Activated CD8-positive, alpha-beta memory T cell treated with anti-CD3 and anti-CD28 coated beads for 1 hour (primary cell): ENCODE measurements around the gene PTGR1.
"Not testable (repeated sequence)": the region's sequence is repeated elsewhere in the genome, so short reads cannot be mapped to it uniquely, and the experiment has no call there.

Experiments used
- DNase-seq, 2 donors: peaks; one replicate each; pipeline ENCODE4 v3.0.0-alpha.2; 2020; ENCODE audit warnings: low read depth in 1 of 2; ENCODE audit errors: extremely low read depth in 1 of 2

PTGR1 gene

DNA sequence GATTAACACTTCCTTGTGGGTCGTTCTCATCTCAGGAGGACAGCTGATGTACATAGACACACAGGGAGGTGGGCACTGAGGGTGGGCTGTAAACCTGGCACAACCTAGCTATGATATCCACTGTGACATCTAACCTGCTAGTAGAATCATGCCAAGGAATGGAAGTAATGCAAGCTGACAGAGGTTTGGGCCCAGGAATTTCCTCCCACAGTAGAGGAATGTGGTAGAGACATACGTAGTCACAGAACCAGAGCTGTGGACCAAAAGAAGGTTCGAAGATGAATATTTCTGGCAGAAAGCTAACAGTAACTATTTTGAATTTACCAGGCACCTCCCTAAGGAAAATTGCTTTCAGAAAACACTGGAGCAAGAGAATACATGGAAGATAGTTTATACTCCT is 16.5 kb upstream of the PTGR1 start:
- DNase-seq = no peak

DNA sequence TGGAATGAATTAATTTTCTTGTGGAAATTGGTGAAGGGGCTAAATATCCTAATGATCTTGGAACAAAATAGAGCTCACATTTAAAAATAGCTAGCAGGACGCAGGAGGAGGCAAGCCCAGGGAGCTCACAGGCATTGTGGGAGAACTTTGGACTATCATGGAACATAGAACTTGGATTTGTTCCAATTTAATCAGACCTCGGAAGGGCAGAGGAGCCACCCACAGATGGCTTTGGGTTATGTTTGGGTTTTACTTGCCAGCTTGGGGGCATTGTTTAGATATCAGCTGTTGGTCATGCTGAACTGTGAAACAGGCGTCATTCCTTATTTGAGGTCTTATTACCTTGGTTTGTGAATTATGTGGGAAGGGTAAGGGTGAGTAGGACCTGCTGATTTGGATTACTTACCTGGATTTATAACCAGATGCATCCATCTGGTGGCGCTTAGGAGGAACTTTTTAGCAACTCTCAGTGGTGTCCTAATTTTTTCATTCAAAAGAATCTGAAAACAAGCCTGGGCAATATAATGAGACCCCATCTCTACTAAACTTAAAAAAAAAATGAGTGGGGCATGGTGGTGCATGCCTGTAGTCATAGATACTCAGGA is 14.1 kb upstream of the PTGR1 start:
- no peak for DNase-seq

DNA sequence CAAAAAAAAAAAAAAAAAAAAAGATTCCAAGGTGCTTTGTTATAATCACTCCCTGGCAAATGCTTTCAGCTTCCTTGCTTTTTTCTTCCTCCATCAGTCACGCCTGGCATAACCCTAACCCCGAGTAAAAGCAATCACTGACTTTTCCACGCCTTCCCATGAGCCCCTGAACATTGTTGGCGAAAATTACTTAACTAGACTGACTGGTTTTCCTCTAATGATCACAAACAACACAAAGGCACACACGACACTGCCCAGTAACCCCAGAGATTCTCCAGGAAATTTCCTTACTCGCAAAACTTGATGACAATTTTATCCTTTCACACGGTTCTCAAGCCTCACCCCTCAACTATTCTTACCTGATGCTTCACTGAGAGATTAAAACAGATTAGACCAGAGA is 11.4 kb upstream of the PTGR1 start:
- no peak for DNase-seq

DNA sequence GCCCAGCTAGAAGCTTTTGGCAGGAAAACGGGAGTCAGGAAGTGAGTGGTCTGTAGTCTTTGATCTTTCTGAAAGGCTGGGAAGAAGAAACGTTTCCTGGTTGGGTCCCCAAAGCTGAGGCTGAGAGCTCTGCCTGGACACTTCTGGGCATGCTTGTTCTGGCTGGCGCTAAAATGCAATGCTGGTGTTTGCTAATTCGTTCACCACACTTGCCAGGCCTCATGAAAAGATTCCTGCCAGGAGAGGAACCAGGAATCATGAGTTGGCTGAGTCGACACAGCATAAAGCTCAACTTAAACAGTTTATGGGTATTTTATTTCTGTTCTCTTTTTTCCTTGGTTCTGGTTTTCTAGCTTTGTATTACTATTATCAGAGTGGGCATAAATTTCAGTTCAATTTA is 10.7 kb upstream of the PTGR1 start:
- no peak for DNase-seq

DNA sequence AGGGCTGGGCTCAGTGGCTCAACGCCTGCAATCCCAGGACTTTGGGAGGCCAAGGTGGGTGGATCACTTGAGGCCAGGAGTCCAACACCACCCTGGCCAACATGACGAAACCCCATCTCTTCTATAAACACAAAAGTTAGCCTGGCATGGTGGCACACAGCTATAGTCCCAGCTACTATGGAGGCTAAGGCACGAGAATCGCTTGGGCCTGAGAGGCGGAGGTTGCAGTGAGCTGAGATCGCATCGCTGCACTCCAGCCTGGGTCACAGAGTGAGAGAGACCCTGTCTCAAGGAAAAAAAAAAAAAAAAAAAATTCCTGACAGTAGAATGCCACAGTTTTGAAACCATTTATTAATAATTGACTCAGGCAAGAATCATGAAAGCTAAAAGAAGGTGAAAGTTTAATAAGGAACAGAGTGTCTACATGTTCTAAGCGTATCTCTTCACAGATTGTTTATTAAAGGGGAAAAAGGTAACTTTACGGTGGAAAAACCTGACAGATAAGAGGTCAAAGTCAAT is 5.7 kb upstream of the PTGR1 start:
- DNase-seq = no peak

DNA sequence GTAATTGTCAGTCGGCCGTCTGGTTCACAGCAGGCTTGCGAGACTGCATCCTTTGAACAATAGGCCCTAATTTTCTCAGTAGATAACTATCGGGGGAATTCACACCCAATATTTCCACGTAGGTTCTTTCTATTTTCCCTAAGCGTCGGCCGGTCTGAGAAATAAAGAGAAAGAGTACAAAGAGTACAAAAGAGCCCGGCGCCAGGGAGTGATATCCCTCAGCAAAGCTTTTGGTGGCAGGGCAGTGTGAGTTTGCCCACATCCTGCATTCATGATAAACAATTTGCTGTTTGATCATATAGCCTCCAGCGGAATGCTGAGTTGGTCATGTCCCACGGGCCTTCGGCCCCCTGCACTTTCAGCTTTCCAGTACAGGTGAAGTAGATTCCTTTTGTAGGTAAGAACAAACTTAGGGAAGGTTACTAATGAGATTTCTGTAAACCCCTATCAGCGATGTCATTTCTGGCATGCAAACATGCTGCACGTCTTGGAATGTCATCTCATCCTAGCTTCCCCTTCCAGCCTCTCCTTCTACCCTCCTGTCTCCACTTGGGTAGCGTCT is 4.7 kb upstream of the PTGR1 start:
- no peak for DNase-seq

DNA sequence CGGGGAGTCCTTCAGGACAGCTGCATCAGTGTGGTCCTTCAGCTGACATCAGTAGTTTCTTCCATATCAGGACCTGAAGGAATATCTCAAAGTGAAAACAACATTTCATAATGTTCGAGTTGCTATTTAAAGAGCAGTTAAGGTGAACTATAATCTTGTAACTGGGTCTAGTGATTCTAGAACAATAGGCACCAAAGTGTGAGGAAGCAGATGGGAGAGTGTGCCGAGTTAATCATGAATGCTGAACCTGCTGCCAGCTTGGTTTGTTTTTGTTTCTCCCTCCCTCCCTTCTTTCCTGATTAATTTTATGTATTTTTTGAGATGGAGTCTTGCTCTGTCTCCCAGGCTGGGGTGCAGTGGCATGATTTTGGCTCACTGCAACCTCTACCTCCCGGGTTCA is 3.6 kb upstream of the PTGR1 start:
- no peak for DNase-seq

DNA sequence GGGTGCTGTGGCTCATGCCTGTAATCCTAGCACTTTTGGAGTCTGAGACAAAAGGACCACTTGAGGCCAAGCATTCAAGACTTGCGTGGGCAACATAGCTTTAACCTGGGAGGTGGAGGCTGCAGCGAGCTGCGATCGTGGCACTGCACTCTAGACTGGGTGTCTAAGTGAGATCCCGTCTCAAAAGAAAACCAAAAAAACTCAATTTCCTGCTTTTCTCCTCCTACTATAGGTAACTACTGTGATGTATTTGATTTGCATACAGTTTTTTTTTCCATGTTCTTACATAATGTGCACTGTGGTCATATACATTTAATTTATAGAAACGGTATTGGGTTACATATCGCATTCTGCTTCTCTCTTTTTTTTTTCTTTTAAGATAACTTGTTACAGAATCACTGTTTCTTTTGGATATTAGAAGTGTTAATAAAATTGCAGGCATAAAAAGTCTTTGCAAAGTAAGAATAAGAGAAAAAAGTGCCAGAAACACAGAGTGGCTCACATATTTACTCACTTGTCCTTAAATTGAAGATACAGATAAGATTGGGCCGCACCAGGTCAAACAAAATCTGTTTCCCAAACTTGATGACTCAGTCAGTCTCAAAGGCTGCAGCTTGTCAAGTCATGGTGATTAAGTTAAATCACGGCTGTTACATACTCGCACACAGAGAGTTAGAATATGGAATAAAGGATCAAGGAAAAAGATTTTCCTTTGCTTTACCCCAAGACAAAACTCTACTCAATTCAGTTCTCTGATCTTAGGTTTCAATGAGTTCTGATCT is 2.0 kb upstream of the PTGR1 start:
- DNase-seq = no peak

DNA sequence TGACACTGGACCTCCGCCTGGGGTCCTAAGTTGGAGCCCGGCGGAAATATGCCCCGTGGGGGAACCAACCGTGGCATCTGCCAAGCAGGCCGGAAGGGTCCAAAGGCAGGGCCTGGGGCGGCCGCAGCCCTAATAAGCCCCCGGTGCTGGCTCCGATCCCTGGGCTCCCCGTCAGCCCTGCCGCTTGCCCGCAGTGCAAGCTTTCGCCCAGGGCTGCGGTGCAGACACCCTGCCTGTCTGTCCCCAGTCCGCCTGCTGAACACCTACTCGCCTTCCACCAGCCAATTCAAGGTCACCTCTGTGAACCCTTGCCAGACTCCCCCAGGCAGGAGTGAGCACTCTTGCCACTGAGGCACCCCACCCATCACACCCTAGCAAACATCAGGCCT is 502 bp upstream of the PTGR1 start:
- no peak for DNase-seq

DNA sequence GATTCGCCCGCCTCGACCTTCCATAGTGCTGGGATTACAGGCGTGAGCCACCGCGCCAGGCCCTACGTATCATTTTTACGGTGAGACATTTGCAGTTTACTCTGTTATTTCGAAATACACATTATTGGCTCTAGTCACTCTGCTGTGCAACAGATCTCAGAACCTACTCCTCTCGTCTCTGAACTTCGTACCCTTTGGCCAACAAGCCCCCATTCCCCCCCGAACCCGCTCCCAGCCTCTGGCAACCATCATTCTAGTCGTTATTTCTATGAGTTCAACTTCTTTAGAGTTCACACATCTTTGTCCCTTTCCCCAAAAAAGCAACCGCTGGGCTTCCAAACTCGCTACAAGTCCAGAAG is 735 bp downstream of the PTGR1 start:
- DNase-seq = no peak

DNA sequence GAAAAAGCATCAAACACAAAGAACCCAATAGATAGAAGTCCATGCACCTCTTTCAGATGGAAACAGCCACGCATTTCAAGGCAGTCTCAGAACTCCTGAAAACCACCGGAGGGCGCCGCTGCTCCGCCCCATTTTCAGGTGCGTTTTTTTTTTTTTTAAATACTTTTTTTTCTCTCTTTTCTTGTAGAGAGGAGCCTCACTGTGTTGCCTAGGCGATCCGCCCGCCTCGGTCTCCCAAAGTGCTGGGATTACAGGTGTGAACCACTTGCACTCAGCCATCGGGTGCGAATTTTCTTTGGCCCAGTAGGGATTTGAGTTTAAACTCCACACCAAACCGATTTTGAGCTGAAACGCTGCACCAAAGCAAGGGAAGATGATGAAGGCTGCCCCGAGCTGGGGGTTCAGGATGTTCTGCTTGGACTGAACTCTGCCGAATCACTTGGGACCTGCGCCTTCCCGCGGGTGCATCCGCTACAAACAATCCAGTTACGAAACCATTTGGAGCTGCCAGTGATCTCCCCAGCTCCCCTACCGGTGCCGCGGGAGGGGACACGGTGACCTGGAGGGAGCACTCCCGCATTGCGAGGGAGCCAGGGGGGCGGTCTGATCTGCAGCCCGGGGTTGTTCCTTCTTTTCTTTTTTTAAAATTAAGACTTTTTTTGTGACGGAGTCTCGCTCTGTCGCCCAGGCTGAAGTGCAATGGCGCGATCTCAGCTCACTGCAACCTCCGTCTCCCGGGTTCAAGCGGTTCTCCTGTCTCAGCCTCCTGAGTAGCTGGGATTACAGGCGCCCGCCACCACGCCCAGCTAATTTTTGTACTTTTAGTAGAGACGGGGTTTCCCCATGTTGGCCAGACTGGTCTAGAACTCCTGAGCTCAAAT is 1.4 kb downstream of the PTGR1 start:
- peak; percentile 18 to 23 for DNase-seq

DNA sequence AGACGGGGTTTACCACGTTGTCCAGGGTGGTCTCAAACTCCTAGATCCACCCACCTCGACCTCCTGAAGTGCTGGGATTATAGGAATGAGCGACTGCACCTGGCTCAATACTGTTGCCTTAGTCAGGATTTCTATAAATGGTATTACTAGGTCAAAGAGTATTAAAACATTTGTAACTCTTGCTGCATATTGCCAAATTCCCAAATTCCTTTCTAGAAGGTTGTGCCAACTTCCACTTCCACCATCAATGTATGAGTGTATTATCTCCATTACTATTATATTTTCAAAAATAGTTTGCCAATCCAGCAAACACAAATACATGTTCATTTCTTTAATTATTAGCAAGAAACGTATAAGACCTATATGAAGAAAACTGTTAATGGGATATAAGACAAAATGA is 10.6 kb downstream of the PTGR1 start:
- no peak for DNase-seq

DNA sequence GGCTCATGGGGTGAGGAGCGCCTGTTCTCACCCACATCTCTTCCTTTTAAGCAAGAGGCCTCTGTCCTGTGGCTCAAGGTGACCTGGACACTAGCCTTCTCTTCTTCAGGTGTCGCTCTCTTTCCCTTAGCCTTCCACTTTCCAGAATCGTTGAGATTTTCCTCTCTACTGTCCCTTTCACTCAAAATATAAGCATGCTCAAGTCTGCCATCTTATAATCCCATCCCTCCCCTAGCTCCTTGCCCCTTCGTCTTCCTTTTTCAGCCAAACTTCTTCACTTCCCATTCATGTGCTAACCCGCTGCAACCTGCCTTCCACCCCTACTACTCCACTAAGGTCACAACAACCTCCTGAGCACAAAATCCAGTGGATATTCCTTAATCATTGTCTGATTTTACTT is 13.1 kb downstream of the PTGR1 start:
- DNase-seq = no peak

DNA sequence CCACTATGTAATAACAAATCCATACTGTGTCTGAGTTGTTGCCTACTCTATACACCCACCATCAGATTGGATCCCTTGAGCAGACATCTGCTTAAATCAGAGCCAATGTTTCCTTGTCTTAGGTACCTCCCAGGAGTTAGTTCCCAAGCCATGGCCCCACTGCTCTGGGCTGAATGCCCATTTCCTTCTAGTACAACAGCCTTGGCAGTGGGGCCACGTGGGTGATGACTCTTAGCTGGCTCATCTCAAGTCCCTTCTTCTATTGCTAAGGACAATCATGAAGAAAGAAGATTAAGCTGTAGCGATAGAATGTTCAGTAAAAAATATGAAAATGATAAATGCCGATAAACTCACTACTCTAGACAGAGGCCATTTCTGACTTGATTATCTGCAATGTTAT is 16.6 kb downstream of the PTGR1 start:
- DNase-seq = no peak

DNA sequence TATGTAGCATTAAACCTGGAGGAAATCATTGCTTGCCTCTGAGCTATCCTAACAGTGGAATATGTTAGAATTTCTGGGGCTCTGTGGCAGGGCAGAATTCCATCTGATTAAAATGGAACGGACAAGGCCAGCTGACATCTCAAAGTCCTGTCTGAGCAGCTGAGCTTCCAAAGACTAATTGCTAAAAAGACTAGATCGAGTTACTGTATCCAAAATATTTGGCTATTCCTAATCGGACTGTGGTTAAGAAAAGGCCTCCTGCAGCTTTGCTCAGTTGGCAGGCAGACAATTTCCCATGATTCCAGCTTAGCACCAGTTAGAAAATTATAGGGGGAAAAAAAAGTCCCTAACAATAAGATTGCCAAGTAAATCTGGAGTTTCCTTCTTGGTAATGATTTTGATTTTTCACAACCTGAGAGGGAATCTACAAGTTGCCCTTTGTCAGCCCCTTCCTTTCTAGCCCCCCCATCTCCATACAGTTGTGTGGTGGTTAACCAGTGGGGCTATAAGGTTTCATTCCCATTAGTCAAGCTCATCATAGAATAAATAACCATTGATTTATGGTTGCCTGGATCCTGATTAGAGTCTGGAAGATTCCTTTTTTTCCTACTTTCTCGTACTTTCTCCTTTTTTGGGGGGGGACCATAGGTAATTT is 26.4 kb downstream of the PTGR1 start:
- DNase-seq = no peak

DNA sequence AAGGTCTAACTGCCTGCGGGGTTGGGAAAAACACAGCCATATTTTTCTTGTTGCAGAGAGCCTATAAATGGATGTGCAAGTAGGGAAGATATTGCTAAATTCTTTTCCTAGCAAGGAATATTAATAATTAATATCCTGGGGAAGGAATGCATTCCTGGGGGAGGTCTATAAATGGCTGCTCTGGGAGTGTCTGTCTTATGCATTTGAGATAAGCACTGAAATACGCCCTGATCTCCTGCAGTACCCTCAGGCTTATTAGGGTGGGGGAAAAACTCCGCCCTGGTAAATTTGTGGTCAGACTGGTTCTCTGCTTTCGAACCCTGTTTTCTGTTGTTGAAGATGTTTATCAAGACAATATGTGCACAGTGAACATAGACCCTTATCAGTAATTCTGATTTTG is 31.3 kb downstream of the PTGR1 start:
- DNase-seq = not testable (repeated sequence)

DNA sequence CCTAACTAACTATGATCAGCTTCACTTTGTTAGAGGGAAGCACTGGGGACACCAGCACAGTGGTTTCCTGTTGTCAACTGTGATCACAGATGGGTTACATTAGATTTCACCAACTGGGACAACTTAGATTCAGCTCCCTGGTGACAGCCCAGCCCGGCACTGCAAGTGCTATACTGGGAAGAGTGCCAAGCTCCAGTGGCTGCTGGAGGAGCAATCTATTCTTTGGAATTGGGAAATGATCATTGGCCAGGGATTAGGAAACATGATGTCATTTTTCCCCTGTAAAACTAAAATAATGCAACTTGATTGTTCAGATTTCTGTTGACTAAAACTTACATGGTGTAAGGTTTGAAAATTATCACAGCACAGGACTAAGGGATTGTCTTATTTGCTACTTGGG is 33.2 kb downstream of the PTGR1 start:
- DNase-seq = no peak

DNA sequence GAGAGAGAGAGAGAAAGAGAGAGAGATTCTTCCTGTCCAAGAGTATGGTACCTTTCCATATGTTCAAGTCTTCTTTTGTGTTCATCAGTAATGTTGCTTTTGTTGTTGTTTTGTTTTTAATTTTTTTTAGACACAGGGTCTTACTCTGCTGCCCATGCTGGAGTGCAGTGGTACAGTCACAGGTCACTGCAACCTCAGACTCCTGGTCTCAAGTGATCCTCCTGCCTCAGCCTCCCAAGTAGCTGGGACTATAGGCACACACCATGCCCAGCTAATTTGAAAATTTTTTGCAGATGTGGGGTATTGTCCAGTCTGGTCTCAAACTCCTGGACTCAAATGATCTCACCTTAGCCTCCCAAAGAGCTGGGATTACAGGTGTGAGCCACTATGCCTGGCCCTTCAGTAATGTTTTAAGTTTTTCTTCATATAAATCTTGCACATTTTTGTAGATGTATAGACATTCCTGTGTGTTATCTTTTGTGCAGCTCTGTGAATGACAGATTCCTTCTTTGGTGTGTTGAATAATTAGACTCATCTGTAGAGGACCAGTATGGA is 38.2 kb downstream of the PTGR1 start:
- DNase-seq = no peak

DNA sequence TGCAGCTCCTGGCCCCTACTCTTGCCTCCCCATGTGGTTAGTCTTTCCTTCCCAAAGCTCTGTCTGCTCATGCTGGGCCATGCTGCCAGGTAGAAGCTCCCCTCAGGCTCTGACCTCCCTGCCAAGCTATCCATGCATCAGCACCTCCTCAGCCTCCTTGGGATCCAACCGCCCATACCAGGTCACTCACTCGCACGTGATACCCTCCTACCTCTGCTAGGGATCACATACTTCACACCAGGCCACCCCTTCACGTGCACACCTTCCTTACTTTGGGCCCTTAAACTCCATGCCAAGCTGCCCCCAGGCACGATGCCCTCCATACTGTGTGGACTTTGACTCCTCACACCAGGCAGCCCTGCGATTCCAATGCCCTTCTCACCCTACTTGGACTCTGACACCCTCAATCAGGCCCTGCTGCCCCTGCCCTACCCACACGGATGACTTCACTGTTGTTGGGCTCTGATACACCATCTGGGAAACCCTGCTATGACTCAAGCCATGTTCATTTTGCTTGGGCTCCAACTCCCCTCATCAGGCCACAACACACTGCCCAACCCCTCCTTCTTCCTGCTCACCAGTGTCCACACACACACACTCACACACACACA is 40.3 kb downstream of the PTGR1 start:
- DNase-seq = no peak

DNA sequence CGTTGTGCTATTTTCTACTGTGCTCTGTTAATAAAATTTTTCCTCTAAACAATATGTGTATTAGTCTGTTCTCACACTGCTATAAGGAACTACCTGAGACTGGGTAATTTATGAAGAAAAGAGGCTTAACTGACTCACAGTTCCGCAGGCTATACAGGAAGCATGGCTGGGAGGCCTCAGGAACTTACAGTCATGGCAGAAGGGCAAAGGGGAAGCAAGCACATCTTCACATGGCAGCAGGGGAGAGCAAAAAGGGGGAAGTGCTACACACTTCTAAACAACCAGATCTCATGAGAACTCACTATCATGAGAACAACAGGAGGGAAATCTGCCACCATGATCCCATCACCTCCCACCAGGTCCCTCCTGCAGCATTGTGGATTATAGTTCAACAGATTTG is 44.0 kb downstream of the PTGR1 start:
- not testable (repeated sequence) for DNase-seq
